ENCODE measurements around the gene BTLA. TPM values are rescaled to one million over a fixed set of nuclear protein-coding genes. Genes with fewer than 3 reads are reported as not detected.

BTLA gene
- total and polyA plus RNA-seq, 4 donors, result 0.30 to 2.0 (median 0.56) TPM

- Histone ChIP-seq H3K4me1 (ENCODE audit: control insufficient read depth in 5 of 5, insufficient read depth in 5 of 5, low read length in 5 of 5) (no peaks in the 10 kb centered on the region), H3K36me3 (ENCODE audit: control insufficient read depth in 4 of 4, insufficient read depth in 4 of 4, low read length in 4 of 4) (no peaks in the 10 kb centered on the region), H3K9ac (ENCODE audit: insufficient read depth in 1 of 2, low read length in 2 of 2) (no peak overlapping the region), H3K27me3 (ENCODE audit: control insufficient read depth in 3 of 3, insufficient read depth in 3 of 3, low read length in 2 of 3) (no peaks in the 10 kb centered on the region), H3K4me3 (no peak overlapping the region), H3K9me3 (ENCODE audit: control insufficient read depth in 4 of 4, insufficient read depth in 3 of 4, low read length in 3 of 4) (no peaks in the 10 kb centered on the region), H3K27ac (ENCODE audit: low read depth in 1 of 2, low read length in 1 of 2) (no peak overlapping the region)
- TF ChIP-seq CTCF (IDR thresholded peaks at IDR 0.05; ENCODE audit: control extremely low read depth, extremely low read depth), result no peak
- no peak for ATAC-seq (ENCODE audit: insufficient read depth, low FRiP score)
- WGBS, 2 donors, result 58 to 85% methylated on average over 2 of the region's 2 CpGs
- DNase-seq, result no peak
Measured at GRCh38 chr3:112514527-112515128, 15.4 kb upstream of the BTLA start.

GRCh38 chr3:112512320-112512719 lies 13.0 kb upstream of the BTLA start:
- H3K4me3 ChIP-seq, result no peak overlapping the region
- DNase-seq (peak in 1 of 3 donors; percentile 13), ATAC-seq (ENCODE audit: insufficient read depth, low FRiP score) (no peak)
- H3K9me3 ChIP-seq (ENCODE audit: control insufficient read depth in 4 of 4, insufficient read depth in 3 of 4, low read length in 3 of 4), result no peaks in the 10 kb centered on the region
- H3K36me3 ChIP-seq (ENCODE audit: control insufficient read depth in 4 of 4, insufficient read depth in 4 of 4, low read length in 4 of 4), result no peaks in the 10 kb centered on the region
- H3K27me3 ChIP-seq (ENCODE audit: control insufficient read depth in 3 of 3, insufficient read depth in 3 of 3, low read length in 2 of 3), result no peaks in the 10 kb centered on the region
- peaks cover 0 to 3% (median 0%) of the 10 kb centered on the region in 5 donors for H3K4me1 ChIP-seq (ENCODE audit: control insufficient read depth in 5 of 5, insufficient read depth in 5 of 5, low read length in 5 of 5)
- TF ChIP-seq CTCF (IDR thresholded peaks at IDR 0.05; ENCODE audit: control extremely low read depth, extremely low read depth), result no peak
- H3K9ac ChIP-seq (ENCODE audit: insufficient read depth in 1 of 2, low read length in 2 of 2), result no peak overlapping the region
- H3K27ac ChIP-seq (ENCODE audit: low read depth in 1 of 2, low read length in 1 of 2), result no peak overlapping the region

GRCh38 chr3:112508860-112509259 lies 9.6 kb upstream of the BTLA start:
- TF ChIP-seq CTCF (IDR thresholded peaks at IDR 0.05; ENCODE audit: control extremely low read depth, extremely low read depth), result no peak
- Histone ChIP-seq H3K9ac (ENCODE audit: insufficient read depth in 1 of 2, low read length in 2 of 2) (no peak overlapping the region), H3K9me3 (ENCODE audit: control insufficient read depth in 4 of 4, insufficient read depth in 3 of 4, low read length in 3 of 4) (no peaks in the 10 kb centered on the region), H3K4me3 (no peak overlapping the region), H3K27ac (ENCODE audit: low read depth in 1 of 2, low read length in 1 of 2) (no peak overlapping the region), H3K27me3 (ENCODE audit: control insufficient read depth in 3 of 3, insufficient read depth in 3 of 3, low read length in 2 of 3) (no peaks in the 10 kb centered on the region), H3K36me3 (ENCODE audit: control insufficient read depth in 4 of 4, insufficient read depth in 4 of 4, low read length in 4 of 4) (no peaks in the 10 kb centered on the region), H3K4me1 (ENCODE audit: control insufficient read depth in 5 of 5, insufficient read depth in 5 of 5, low read length in 5 of 5) (peaks cover 0 to 3% (median 0%) of the 10 kb centered on the region in 5 donors)
- ATAC-seq (ENCODE audit: insufficient read depth, low FRiP score) (no peak), DNase-seq (no peak)

GRCh38 chr3:112508261-112508660 lies 9.0 kb upstream of the BTLA start:
- Histone ChIP-seq H3K9ac (ENCODE audit: insufficient read depth in 1 of 2, low read length in 2 of 2) (no peak overlapping the region), H3K4me3 (no peak overlapping the region), H3K4me1 (ENCODE audit: control insufficient read depth in 5 of 5, insufficient read depth in 5 of 5, low read length in 5 of 5) (peaks cover 0 to 3% (median 0%) of the 10 kb centered on the region in 5 donors), H3K27ac (ENCODE audit: low read depth in 1 of 2, low read length in 1 of 2) (no peak overlapping the region), H3K36me3 (ENCODE audit: control insufficient read depth in 4 of 4, insufficient read depth in 4 of 4, low read length in 4 of 4) (no peaks in the 10 kb centered on the region), H3K27me3 (ENCODE audit: control insufficient read depth in 3 of 3, insufficient read depth in 3 of 3, low read length in 2 of 3) (no peaks in the 10 kb centered on the region), H3K9me3 (ENCODE audit: control insufficient read depth in 4 of 4, insufficient read depth in 3 of 4, low read length in 3 of 4) (no peaks in the 10 kb centered on the region)
- DNase-seq (peak in 2 of 3 donors; percentile 31 to 46), ATAC-seq (ENCODE audit: insufficient read depth, low FRiP score) (no peak)
- TF ChIP-seq CTCF (IDR thresholded peaks at IDR 0.05; ENCODE audit: control extremely low read depth, extremely low read depth), result no peak
- 69 to 71% methylated on average over 2 of the region's 2 CpGs for WGBS, 2 donors

All from lung (tissue), 12 donors.